Endothelial cell of umbilical vein (primary cell): ENCODE results near the gene IL16. TPM values are rescaled to one million over a fixed set of nuclear protein-coding genes. Genes with fewer than 3 reads are reported as not detected.

Source experiments
- BruUV-seq: library from RNA; stranded (reverse); fragments of 400-500 nt; replicated peaks from 2 replicates; lab custom pipeline; 2021; lab: Mats Ljungman, UMichigan
- CTCF ChIA-PET: fragments of 300-600, 350-600 bp; sonication (Branson Sonifier 250); formaldehyde crosslinking; loops from one replicate; lab custom pipeline; 2021; ENCODE audit warnings: antibody characterized with exemption, inconsistent platforms; lab: Charles Lee
- POLR2A ChIA-PET: fragments of 300-600, 350-600 bp; sonication (Branson Sonifier 250); formaldehyde crosslinking; loops from one replicate; lab custom pipeline; 2021; ENCODE audit warnings: antibody characterized with exemption, inconsistent platforms; lab: Charles Lee
- DNase-seq: peaks from one replicate; pipeline ENCODE4 v3.0.0-alpha.2; 2011; ENCODE audit warnings: low read depth, low spot score
- FAIRE-seq: peaks from 2 replicates; lab custom pipeline; 2011; peaks lifted over from hg19 to GRCh38; lab: Jason Lieb, UNC
- H2AFZ ChIP-seq: 2 replicates; pipeline ENCODE4 v1.6.0; 2012; ENCODE audit warnings: low read depth, low read length, control low read depth, inconsistent platforms
- H3K27ac ChIP-seq: 2 replicates; pipeline ENCODE4 v1.5.1; 2011; ENCODE audit warnings: low read depth, mild to moderate bottlenecking, control low read depth, low read length, moderate library complexity; ENCODE audit not compliant: insufficient read depth
- H3K27me3 ChIP-seq, 2 experiments: 2 replicates each; pipeline versions ENCODE4 v1.6.0 to v1.6.1; 2011; ENCODE audit warnings: low read length in 2 of 2, mixed read lengths in 1 of 2; ENCODE audit not compliant: control insufficient read depth in 2 of 2, insufficient read depth in 2 of 2
- H3K36me3 ChIP-seq, 2 experiments: 2 replicates in 1 of 2; 3 replicates in 1 of 2; pipeline ENCODE4 v1.5.1; 2011; ENCODE audit warnings: low read length in 2 of 2, mild to moderate bottlenecking in 1 of 2, moderate library complexity in 1 of 2; ENCODE audit not compliant: control insufficient read depth in 2 of 2, insufficient read depth in 2 of 2; ENCODE audit errors: extremely low read depth in 1 of 2
- H3K4me1 ChIP-seq: 3 replicates; pipeline ENCODE4 v1.5.1; 2011; ENCODE audit warnings: mild to moderate bottlenecking, low read length; ENCODE audit not compliant: control insufficient read depth, insufficient read depth; ENCODE audit errors: extremely low read depth
- H3K4me2 ChIP-seq: 2 replicates; pipeline ENCODE4 v1.6.1; 2011; ENCODE audit warnings: low read length, control low read depth, mixed read lengths; ENCODE audit not compliant: insufficient read depth
- H3K4me3 ChIP-seq, 3 experiments: fragments of 200-600 bp in 1 of 3; sonication (generic), shearing (Covaris generic) in 1 of 3; replicated peaks in 1 of 3; 2 replicates each; pipeline ENCODE4 v1.5.1; 2011 to 2016; ENCODE audit warnings: control low read depth in 3 of 3, low read length in 3 of 3, mild to moderate bottlenecking in 2 of 3, inconsistent platforms in 1 of 3, low read depth in 1 of 3, moderate library complexity in 1 of 3; ENCODE audit not compliant: insufficient read depth in 1 of 3
- H3K79me2 ChIP-seq: 2 replicates; pipeline ENCODE4 v1.6.0; 2012; ENCODE audit warnings: low read length, inconsistent platforms; ENCODE audit not compliant: control insufficient read depth, insufficient read depth
- H3K9ac ChIP-seq: replicated peaks from 2 replicates; pipeline ENCODE3; 2011; ENCODE audit warnings: low read length, control low read depth; ENCODE audit not compliant: insufficient read depth; ENCODE audit errors: extremely low read depth
- H3K9me1 ChIP-seq: replicated peaks from 3 replicates; pipeline ENCODE4 v1.6.0; 2011; ENCODE audit warnings: mild to moderate bottlenecking, low read length; ENCODE audit not compliant: control insufficient read depth, insufficient read depth; ENCODE audit errors: extremely low read depth
- H3K9me3 ChIP-seq: replicated peaks from 2 replicates; pipeline ENCODE4 v1.5.1; 2012; ENCODE audit warnings: low read length, inconsistent platforms; ENCODE audit not compliant: control insufficient read depth, insufficient read depth
- H4K20me1 ChIP-seq: replicated peaks from 2 replicates; pipeline ENCODE3; 2011; ENCODE audit warnings: mild to moderate bottlenecking, low read length; ENCODE audit not compliant: control insufficient read depth, insufficient read depth; ENCODE audit errors: extremely low read depth
- CTCF ChIP-seq, 2 donors: IDR thresholded peaks; 1 replicate in 1 of 2; 2 replicates in 1 of 2; pipeline ENCODE4 v1.5.1; 2011; ENCODE audit warnings: low read length in 2 of 2, mild to moderate bottlenecking in 2 of 2, moderate library complexity in 2 of 2, control low read depth in 1 of 2, inconsistent platforms in 1 of 2, low read depth in 1 of 2; ENCODE audit not compliant: insufficient read depth in 1 of 2; ENCODE audit errors: extremely low read depth in 1 of 2
- EZH2 ChIP-seq: IDR thresholded peaks from 2 replicates; pipeline ENCODE4 v1.6.1; 2012; ENCODE audit warnings: borderline replicate concordance, low read depth, mild to moderate bottlenecking, moderate library complexity, low read length, inconsistent platforms; ENCODE audit not compliant: severe bottlenecking
- FOS ChIP-seq: IDR thresholded peaks from 2 replicates; pipeline ENCODE4 v1.6.1; 2011; ENCODE audit warnings: mild to moderate bottlenecking, low read length, moderate library complexity, borderline replicate concordance; ENCODE audit not compliant: insufficient read depth
- GATA2 ChIP-seq: IDR thresholded peaks from 2 replicates; pipeline ENCODE4 v1.7.0; 2011; ENCODE audit warnings: low read depth, mild to moderate bottlenecking, moderate library complexity, mixed read lengths, low read length; ENCODE audit not compliant: insufficient read length, insufficient read depth
- JUN ChIP-seq: IDR thresholded peaks from 2 replicates; pipeline ENCODE4 v1.6.1; 2011; ENCODE audit warnings: borderline replicate concordance, low read depth; ENCODE audit not compliant: insufficient read length, insufficient read depth
- MYC ChIP-seq: IDR thresholded peaks from one replicate; pipeline ENCODE4 v1.6.1; 2011; ENCODE audit warnings: mild to moderate bottlenecking, low read depth, low read length
- POLR2A ChIP-seq: IDR thresholded peaks from 2 replicates; pipeline ENCODE4 v1.6.1; 2012; ENCODE audit warnings: low read depth, mild to moderate bottlenecking, control low read depth, low read length
- POLR2AphosphoS5 ChIP-seq: IDR thresholded peaks from 2 replicates; pipeline ENCODE4 v1.6.1; 2012; ENCODE audit warnings: low read depth, mild to moderate bottlenecking, control low read depth, low read length, moderate library complexity; ENCODE audit not compliant: insufficient read depth
- dilution Hi-C: fragments of 300-500 bp; cut with MboI; formaldehyde crosslinking; loops from one replicate; pipeline ENCODE4 v1.15.0; 2019; ENCODE audit warnings: low sequenced_read_pairs; ENCODE audit not compliant: extremely low pct_ligation_motif_present
- intact Hi-C: fragments of 100-400 bp; cut with micrococcal nuclease; formaldehyde crosslinking; loops from one replicate; pipeline ENCODE4 v1.10.0; 2022
- polyA plus RNA-seq, 4 experiments: library from polyadenylated mRNA; depleted of rRNA in 3 of 4; stranded (reverse) in 3 of 4; unstranded in 1 of 4; fragments of >200 nt; gene quantifications; 2 replicates each; pipeline versions ENCODE4 v1.2.1 to v1.2.3, GENCODE V29; 2011 to 2012; ENCODE audit warnings: missing spikeins in 1 of 4
- total RNA-seq: library from RNA; stranded (reverse); gene quantifications from 2 replicates; pipeline ENCODE4 v1.2.3, GENCODE V29; 2021
- TF ChIP-seq, protein P1 (sequence below): IDR thresholded peaks from 2 replicates; pipeline ENCODE4 v1.6.1; 2011; ENCODE audit not compliant: insufficient read depth, insufficient read length

IL16 gene
- total and polyA plus RNA-seq, 2 donors (not counting 3 experiments of a cell fraction or from before 2014, with no cell fraction given), result 0.29 to 2.1 TPM

GRCh38 chr15:81312790-81313543, 116.3 kb downstream of the IL16 start:
- BruUV-seq, result no TSS peak
- no peaks in the 10 kb centered on the region for H3K9me1 ChIP-seq
- no peaks in the 10 kb centered on the region for H4K20me1 ChIP-seq
- no peak overlapping the region for H3K9ac ChIP-seq
- POLR2A ChIA-PET, result no interaction called here
- peak; percentile 69 for FAIRE-seq
- intact Hi-C loops (no loop called here), dilution Hi-C loops (no loop called here)
- no peaks in the 10 kb centered on the region for H3K36me3 ChIP-seq
- DNase-seq, result peak; percentile 15
- no peaks in the 10 kb centered on the region for H3K27me3 ChIP-seq
- H3K9me3 ChIP-seq, result no peaks in the 10 kb centered on the region
- no peak overlapping the region for H2AFZ ChIP-seq
- H3K27ac ChIP-seq, result no peak overlapping the region
- no peak overlapping the region for H3K4me2 ChIP-seq
- TF ChIP-seq JUN (no peak), POLR2AphosphoS5 (no peak), MYC (no peak), POLR2A (no peak), GATA2 (no peak), CTCF (IDR thresholded peaks at IDR 0.05; ENCODE audit: extremely low read depth in 1 of 2, insufficient read depth in 1 of 2, low read depth in 1 of 2, low read length in 2 of 2) (no peak), EZH2 (no peak), FOS (no peak)
- TF ChIP-seq, protein P1, sequence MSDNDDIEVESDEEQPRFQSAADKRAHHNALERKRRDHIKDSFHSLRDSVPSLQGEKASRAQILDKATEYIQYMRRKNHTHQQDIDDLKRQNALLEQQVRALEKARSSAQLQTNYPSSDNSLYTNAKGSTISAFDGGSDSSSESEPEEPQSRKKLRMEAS, result no peak
- H3K4me3 ChIP-seq, result no peak overlapping the region
- H3K79me2 ChIP-seq, result no peaks in the 10 kb centered on the region
- H3K4me1 ChIP-seq, result no peaks in the 10 kb centered on the region
- CTCF ChIA-PET, result interaction anchor here (1.0 kb wide), 1 partner anchor 37 kb away, joined by 5 read pairs; no protein-coding TSS in a partner anchor
